Adipocyte (in vitro differentiated cells): ENCODE results near the gene PPME1.

Source experiments
- DNase-seq: peaks from one replicate; pipeline ENCODE4 v3.0.0-alpha.2; 2015; ENCODE audit warnings: low read depth
- H3K27me3 ChIP-seq: replicated peaks from 2 replicates; pipeline ENCODE4 v1.7.0; 2013; ENCODE audit warnings: mild to moderate bottlenecking, low read length, moderate library complexity; ENCODE audit not compliant: control insufficient read depth, insufficient read depth
- H3K36me3 ChIP-seq: 2 replicates; pipeline ENCODE4 v1.7.0; 2013; ENCODE audit warnings: low read length, mild to moderate bottlenecking, moderate library complexity; ENCODE audit not compliant: control insufficient read depth, insufficient read depth, severe bottlenecking
- H3K4me1 ChIP-seq: 2 replicates; pipeline ENCODE4 v1.7.0; 2013; ENCODE audit warnings: mild to moderate bottlenecking, low read length, moderate library complexity; ENCODE audit not compliant: control insufficient read depth, insufficient read depth
- H3K4me3 ChIP-seq: 2 replicates; pipeline ENCODE4 v1.7.0; 2013; ENCODE audit warnings: mild to moderate bottlenecking, low read length, moderate library complexity
- H3K9ac ChIP-seq: 2 replicates; pipeline ENCODE4 v1.7.0; 2013; ENCODE audit warnings: mild to moderate bottlenecking, low read length, moderate library complexity
- H3K9me3 ChIP-seq: 2 replicates; pipeline ENCODE4 v1.7.0; 2013; ENCODE audit warnings: mild to moderate bottlenecking, low read length, moderate library complexity; ENCODE audit not compliant: control insufficient read depth

The PPME1 gene

GRCh38 chr11:74233683-74234082 is 62.6 kb downstream of the PPME1 start:
- Histone ChIP-seq H3K9ac (no peak overlapping the region), H3K36me3 (peaks cover 75% of the 10 kb centered on the region), H3K9me3 (no peaks in the 10 kb centered on the region), H3K4me3 (no peak overlapping the region), H3K4me1 (peaks cover 5% of the 10 kb centered on the region), H3K27me3 (no peaks in the 10 kb centered on the region)
- DNase-seq = no peak

- no peaks in the 10 kb centered on the region for H3K27me3 ChIP-seq
- peaks cover 84% of the 10 kb centered on the region for H3K36me3 ChIP-seq
- no peak overlapping the region for H3K9ac ChIP-seq
- H3K4me1 ChIP-seq = no peaks in the 10 kb centered on the region
- no peak for DNase-seq
- H3K4me3 ChIP-seq = no peak overlapping the region
- no peaks in the 10 kb centered on the region for H3K9me3 ChIP-seq
Observed at GRCh38 chr11:74235121-74235520, 64.0 kb downstream of the PPME1 start.

- no peak for DNase-seq
- Histone ChIP-seq H3K4me1 (no peaks in the 10 kb centered on the region), H3K9ac (no peak overlapping the region), H3K4me3 (no peak overlapping the region), H3K36me3 (peaks cover 82% of the 10 kb centered on the region), H3K9me3 (no peaks in the 10 kb centered on the region), H3K27me3 (no peaks in the 10 kb centered on the region)
Observed at GRCh38 chr11:74237541-74237940, 66.5 kb downstream of the PPME1 start.

- no peak for DNase-seq
- H3K27me3 ChIP-seq = no peaks in the 10 kb centered on the region
- H3K4me3 ChIP-seq = no peak overlapping the region
- no peaks in the 10 kb centered on the region for H3K9me3 ChIP-seq
- H3K9ac ChIP-seq = no peak overlapping the region
- peaks cover 79% of the 10 kb centered on the region for H3K36me3 ChIP-seq
- no peaks in the 10 kb centered on the region for H3K4me1 ChIP-seq
Observed at GRCh38 chr11:74238243-74238642, 67.2 kb downstream of the PPME1 start.

DNA sequence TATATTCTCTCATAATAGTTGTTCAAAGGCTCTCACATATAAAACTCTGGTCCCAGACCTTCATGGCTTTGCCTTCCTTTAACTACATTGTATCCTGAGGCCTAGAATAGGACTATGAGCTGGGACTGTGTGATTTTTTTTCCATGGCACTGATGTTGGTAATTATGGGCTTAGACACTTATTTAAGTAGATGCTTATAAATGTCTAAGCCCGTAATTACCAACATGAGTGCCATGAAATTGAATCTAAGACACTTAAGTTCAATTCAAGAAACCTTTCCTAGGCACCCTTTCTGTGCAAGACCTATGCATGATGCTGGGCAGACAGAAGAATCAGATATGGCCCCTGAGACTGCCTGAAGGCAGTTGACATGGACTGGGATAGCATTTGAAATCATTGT is 77.4 kb downstream of the PPME1 start:
- DNase-seq = no peak
- Histone ChIP-seq H3K9ac (no peak overlapping the region), H3K9me3 (no peaks in the 10 kb centered on the region), H3K36me3 (peaks cover 74% of the 10 kb centered on the region), H3K4me1 (no peaks in the 10 kb centered on the region), H3K4me3 (no peak overlapping the region), H3K27me3 (no peaks in the 10 kb centered on the region)

DNA sequence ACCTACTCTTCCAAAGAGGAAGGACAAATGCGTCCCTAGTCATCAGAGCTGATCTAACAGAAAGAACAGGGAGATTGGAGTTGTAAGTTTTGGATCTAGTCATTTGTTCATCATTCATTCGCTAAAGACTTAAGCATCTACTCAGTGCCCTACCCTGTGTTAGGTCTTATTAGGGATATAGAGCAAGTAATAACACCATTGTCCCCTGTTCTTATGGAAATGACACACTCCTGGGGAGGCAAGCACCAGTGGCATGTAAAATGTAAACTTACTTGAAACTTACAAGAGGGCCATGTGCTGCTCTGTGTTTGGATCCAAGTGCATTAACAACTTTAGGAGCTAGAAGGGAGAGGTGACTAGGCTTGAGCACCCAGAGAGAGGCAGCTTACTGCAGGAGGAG is 78.4 kb downstream of the PPME1 start:
- DNase-seq = no peak
- Histone ChIP-seq H3K9ac (no peak overlapping the region), H3K36me3 (peaks cover 85% of the 10 kb centered on the region), H3K4me3 (no peak overlapping the region), H3K9me3 (no peaks in the 10 kb centered on the region), H3K4me1 (no peaks in the 10 kb centered on the region), H3K27me3 (no peaks in the 10 kb centered on the region)

DNA sequence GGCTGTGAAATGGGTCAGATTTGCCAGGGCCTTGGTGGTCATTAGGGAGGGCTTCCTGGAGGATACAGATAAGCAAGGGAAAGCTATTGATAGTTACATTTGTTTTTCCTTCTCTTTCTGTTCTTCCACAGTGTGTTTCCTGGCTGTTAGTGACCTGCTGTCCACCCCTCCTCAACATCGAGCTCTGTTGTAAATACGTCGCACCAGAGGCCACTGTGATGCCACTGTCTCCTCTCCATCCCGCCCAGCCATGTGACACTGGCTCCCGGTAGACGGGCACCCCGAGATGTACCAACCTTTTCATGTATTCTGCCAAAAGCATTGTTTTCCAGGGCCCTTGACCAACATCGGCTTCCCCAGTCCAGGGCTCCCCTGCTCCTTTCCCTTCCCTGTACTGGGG is 82.3 kb downstream of the PPME1 start:
- no peak overlapping the region for H3K9ac ChIP-seq
- H3K4me1 ChIP-seq = peaks cover 12% of the 10 kb centered on the region
- H3K36me3 ChIP-seq = peaks cover 77% of the 10 kb centered on the region
- H3K27me3 ChIP-seq = no peaks in the 10 kb centered on the region
- no peak for DNase-seq
- H3K4me3 ChIP-seq = no peak overlapping the region
- H3K9me3 ChIP-seq = no peaks in the 10 kb centered on the region

- Histone ChIP-seq H3K27me3 (no peaks in the 10 kb centered on the region), H3K4me1 (peaks cover 15% of the 10 kb centered on the region), H3K9ac (no peak overlapping the region), H3K9me3 (no peaks in the 10 kb centered on the region), H3K4me3 (no peak overlapping the region), H3K36me3 (peaks cover 52% of the 10 kb centered on the region)
- peak; percentile 84 for DNase-seq
Observed at GRCh38 chr11:74255741-74256375, 84.8 kb downstream of the PPME1 start.

DNA sequence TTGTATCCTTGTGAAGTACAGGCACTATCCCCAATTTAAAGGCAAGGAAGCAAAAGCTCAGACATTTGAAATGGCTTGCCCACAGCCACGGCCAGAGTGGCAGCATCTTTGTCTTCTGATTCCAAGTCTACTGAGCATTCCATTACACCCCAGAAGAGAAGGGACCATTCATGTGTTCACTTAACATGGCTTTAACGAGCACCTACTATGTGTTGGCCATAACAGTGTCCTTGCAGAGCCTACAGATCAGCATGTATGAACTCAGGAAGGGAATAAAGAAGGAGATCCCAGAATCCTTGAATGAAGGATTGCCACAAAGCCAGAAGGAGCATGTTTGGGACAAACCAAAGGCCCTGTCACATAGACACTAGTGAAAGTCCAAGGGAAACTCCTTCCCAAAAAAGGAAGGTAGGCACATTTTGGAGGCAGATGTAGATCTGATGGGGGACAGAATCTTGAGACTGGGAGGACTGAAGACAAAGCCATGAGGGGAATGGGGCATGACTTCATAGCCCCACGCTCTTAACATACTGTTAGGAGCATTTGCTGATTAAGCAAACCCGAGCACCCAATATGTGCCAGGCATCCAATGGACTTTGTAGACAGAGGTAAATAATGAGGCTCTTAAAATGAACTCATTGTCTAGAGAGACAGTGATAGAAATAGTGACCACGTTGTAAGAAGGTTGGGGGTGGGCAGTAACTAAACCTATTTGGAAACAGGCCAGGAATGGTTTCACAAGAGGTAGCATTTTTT is 85.5 kb downstream of the PPME1 start:
- H3K9ac ChIP-seq = no peak overlapping the region
- DNase-seq = no peak
- no peaks in the 10 kb centered on the region for H3K27me3 ChIP-seq
- H3K4me3 ChIP-seq = no peak overlapping the region
- peaks cover 15% of the 10 kb centered on the region for H3K4me1 ChIP-seq
- H3K36me3 ChIP-seq = peaks cover 45% of the 10 kb centered on the region
- no peaks in the 10 kb centered on the region for H3K9me3 ChIP-seq

DNA sequence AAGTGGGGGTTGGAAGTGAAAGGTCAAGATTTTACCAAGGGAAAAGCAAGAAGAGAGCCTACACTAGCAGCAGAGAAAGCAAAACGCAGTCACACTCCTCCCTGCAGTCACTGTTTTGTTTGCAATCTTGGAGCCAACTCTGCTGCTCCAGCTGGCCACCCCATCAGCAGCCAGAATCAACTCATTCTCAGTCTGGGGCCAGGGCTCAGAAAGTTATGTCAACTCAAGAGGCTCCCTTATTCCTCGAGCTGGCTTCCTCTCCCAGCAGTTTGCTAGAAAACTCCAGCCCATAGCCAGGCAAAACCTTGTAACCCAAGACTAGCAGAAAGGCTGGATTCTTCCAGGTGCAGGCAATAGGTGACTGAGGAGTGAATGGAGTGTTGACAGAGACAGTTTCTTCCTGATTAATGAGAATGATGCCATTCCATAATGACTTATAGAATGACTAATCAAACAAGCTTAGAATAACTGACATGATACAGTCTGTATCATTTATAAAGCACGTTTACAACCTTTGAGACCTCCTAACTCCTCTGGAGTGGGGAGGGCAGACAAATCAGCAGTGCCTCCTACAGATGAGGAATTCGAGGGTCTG is 87.0 kb downstream of the PPME1 start:
- Histone ChIP-seq H3K9ac (no peak overlapping the region), H3K9me3 (no peaks in the 10 kb centered on the region), H3K27me3 (no peaks in the 10 kb centered on the region), H3K36me3 (peaks cover 33% of the 10 kb centered on the region), H3K4me3 (no peak overlapping the region), H3K4me1 (peaks cover 15% of the 10 kb centered on the region)
- peak; percentile 57 for DNase-seq

- Histone ChIP-seq H3K4me1 (peaks cover 13% of the 10 kb centered on the region), H3K9me3 (no peaks in the 10 kb centered on the region), H3K27me3 (no peaks in the 10 kb centered on the region), H3K4me3 (no peak overlapping the region), H3K9ac (no peak overlapping the region), H3K36me3 (no peaks in the 10 kb centered on the region)
- no peak for DNase-seq
Observed at GRCh38 chr11:74262725-74263124, 91.6 kb downstream of the PPME1 start.
